OCI-LY7 (cell line): ENCODE measurements around the gene RAB31.

Experiments
- EZH2phosphoT487 ChIP-seq: fragments of 200-600 bp; sonication (generic); IDR thresholded peaks from 2 replicates; pipeline ENCODE4 v1.6.1; 2018; ENCODE audit warnings: low read depth, borderline replicate concordance, mild to moderate bottlenecking, mixed run types, antibody characterized with exemption, low read length, moderate library complexity, mixed read lengths
- TF ChIP-seq, protein P1 (sequence below): fragments of 200-600 bp; sonication (generic); conservative IDR thresholded peaks from 2 replicates; pipeline ENCODE4 v1.5.1; 2014; ENCODE audit warnings: mild to moderate bottlenecking, antibody characterized with exemption, low read length, moderate library complexity, mixed read lengths

DNA sequence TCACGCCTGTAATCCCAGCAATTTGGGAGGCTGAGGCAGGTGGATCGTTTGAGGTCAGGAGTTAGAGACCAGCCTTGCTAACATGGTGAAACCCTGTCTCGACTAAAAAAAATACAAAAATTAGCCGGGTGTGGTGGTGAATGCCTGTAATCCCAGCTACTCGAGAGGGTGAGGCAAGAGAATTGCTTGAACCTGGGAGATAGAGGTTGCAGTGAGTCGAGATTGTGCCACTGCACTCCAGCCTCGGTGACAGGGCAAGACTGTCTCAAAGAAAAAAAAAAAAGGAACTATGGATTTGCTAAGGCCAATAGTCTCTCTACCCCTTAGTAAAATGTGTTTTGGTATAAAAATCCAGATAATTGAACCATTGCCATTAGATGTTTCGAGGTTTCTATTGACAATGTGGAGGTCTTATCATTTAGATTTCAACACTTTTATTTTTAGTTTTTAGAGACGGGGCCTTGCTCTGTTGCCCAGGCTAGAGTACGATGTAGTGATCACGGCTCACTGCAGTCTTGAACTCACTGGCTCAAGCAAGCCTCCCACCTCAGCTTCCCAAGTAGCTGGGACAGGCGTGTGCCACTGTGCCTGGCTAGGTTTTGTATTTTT, 176.5 kb downstream of the RAB31 start:
- TF ChIP-seq, protein P1, sequence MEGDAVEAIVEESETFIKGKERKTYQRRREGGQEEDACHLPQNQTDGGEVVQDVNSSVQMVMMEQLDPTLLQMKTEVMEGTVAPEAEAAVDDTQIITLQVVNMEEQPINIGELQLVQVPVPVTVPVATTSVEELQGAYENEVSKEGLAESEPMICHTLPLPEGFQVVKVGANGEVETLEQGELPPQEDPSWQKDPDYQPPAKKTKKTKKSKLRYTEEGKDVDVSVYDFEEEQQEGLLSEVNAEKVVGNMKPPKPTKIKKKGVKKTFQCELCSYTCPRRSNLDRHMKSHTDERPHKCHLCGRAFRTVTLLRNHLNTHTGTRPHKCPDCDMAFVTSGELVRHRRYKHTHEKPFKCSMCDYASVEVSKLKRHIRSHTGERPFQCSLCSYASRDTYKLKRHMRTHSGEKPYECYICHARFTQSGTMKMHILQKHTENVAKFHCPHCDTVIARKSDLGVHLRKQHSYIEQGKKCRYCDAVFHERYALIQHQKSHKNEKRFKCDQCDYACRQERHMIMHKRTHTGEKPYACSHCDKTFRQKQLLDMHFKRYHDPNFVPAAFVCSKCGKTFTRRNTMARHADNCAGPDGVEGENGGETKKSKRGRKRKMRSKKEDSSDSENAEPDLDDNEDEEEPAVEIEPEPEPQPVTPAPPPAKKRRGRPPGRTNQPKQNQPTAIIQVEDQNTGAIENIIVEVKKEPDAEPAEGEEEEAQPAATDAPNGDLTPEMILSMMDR = no peak
- TF ChIP-seq EZH2phosphoT487 = no peak
